Iris pigment epithelial cell (primary cell): ENCODE results near the gene EZR.
"Not testable (repeated sequence)": the region's sequence is repeated elsewhere in the genome, so short reads cannot be mapped to it uniquely, and the experiment has no call there.

Experiments used
- DNase-seq: peaks from one replicate; pipeline ENCODE4 v3.0.0-alpha.2; 2011; ENCODE audit warnings: low read depth

The EZR gene

DNA sequence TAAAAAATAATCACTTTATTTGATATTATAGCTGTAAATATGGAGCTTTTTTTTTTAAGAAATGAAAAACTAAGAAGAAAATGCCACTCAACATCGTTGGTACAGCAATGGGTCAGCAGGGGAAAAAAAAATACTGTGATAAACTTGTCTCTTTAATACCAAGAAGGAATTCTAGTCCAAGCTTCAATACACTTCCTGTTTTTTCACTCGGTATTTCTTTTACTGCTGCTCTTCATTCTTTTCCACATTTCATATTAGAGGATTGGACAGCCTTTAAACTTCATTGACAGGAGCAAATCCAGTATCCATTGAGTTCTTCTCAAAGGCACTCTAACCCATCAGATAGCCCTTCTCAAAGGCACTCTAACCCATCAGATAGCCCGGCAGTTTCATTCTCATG is 22.2 kb upstream of the EZR start:
- DNase-seq, result no peak

DNA sequence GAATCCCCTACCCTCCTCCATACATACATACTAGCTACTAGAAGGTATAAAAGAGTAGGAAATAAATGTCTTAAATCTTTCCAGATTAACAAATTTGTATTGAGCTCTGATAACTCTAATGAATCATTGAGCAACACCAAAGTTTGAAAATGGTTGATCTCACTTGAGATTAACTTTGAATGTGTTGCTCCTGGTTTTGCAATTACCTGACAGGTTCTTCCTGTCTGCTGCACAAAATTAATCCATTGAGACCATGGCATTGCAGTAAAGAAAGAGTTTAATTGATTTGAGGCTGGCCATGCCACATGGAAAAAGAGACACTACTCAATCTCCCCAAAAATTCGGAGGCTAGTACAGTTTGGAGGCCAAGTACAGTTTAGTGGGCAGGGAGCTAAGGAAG is 21.3 kb upstream of the EZR start:
- DNase-seq, result no peak

DNA sequence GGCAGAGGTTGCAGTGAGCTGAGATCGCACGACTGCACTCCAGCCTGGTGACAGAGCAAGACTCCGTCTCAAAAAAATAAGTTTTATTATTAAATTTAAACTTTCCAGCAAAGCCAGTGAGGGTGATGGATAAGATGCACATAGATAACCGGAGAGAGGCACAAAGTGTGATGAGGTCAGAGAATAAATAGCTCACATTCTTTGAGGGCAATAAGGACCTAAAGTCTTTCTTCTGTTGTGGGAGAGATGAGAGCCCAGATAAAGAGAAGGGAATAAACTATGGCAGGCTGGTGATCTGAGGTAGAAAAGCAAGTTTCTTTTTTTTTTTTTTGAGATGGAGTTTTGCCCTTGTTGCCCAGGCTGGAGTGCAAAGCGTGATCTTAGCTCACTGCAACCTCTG is 20.6 kb upstream of the EZR start:
- DNase-seq, result no peak

DNA sequence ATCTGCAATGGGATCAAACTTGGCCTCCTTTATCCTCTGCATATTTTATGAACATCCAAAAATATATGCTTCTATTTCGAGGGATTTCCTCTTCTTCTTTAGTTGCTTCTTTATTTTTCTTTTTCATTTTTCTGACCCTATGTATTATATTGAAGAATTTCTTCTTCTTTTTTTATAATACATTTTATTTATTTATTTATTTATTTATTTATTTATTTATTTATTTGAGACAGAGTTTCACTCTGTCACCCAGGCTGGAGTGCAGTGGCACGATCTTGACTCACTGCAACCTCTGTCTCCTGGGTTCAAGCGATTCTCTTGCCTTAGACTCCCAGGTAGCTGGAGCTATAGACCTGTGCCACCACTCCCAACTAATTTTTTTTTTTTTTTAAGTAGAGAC is 19.6 kb upstream of the EZR start:
- DNase-seq, result not testable (repeated sequence)

DNA sequence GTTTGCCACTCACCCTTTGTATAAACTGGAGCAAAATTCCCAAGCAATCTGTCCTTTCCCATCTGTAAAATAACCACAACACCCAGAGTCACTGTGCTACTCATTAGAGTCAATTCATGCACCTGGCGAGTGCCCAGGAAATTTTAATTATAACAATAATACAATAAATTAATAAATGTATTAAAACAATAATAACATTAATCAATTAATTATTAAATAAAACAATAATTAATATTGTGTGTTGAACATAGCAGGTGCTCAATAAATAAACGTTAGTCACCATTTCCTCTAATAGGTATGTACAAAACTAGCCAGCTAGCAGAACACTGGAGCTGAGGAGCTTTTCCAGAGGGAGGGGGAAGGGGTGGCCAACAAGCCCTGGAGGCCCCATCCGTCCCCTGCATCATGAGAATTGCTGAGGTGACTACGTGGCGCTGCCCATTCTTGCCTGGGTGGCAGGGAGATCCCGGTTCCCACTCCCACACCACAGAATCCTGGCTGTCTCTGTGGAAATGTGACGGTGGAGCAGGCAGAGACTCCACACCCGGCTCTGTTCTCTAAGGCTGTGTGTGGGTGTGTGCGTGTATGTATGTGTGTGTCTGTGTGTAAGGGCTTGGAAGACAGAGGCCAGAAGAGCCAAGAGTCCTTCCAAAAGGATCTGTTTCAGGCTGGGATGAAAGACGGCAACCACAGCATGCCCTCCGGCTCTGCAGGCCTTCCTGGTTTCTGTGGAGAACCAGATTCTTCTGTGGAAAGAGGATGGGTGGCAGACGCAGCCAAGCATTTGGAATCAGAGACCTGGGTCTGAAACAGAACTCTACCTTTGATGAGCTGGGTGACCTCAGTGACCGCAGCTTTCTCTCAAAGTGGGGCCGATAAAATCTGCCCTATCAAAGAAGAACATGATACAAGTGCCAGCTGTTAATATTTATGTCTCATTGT is 18.8 kb upstream of the EZR start:
- peak; percentile 21 for DNase-seq

DNA sequence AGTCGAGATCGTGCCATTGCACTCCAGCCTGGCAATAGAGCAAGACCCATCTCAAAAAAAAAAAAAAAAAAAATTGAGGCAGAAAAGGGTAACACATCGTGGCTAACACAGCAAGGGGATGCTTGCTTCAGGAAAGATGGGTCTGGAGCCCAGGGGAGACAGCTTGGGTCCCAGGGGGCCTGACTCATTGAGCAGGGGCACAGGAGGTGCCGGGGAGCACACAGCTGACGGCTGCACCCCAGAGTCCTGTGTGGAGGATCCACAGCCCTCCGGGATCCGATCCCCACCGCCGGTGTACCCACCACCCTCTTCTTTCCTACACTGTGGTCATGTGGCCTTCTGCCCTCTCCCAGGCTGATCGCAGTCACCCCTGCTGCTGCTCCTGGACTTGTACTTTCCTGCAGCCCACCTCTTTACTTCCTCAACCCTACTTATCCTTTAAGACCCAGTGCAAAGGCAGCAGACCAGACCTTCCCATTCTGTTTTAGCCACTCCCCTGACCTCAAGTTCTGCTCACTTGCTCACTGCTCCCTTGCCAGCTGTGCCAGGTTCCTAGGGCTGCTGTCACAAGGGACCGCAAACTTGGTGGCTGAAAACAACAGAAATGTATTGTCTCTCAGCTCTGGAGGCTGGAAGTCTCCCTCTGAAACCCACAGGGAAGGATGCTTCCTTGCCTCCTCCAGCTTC is 17.6 kb upstream of the EZR start:
- no peak for DNase-seq

DNA sequence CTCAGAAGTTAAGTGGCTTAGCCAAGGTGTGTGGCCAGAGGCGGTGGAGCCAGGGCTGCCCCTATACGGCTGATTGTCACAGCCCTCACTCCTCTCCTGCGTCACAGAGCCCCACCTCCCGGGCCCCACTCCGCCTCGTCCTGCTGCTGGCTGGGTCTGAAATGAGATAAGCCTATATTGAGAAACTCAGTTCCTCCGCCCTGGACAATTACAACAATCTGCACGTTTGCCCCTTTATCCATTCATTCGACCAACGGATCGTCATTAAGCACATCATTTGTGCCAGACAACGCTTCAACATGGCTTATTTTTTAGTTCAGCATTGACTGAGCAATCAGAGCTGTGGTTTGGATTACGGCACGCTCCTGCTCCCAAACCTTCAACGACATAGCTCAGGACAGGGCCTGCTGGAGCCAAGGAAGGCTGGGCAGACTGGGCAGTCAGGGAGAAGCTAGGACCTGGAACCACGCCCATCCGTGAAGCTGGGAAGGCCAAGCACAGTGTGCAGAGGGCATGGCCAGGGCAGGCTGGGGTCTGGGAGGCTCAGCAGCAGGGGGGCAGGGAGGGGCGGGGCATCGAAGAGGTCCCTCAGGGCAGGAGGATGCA is 16.6 kb upstream of the EZR start:
- no peak for DNase-seq

DNA sequence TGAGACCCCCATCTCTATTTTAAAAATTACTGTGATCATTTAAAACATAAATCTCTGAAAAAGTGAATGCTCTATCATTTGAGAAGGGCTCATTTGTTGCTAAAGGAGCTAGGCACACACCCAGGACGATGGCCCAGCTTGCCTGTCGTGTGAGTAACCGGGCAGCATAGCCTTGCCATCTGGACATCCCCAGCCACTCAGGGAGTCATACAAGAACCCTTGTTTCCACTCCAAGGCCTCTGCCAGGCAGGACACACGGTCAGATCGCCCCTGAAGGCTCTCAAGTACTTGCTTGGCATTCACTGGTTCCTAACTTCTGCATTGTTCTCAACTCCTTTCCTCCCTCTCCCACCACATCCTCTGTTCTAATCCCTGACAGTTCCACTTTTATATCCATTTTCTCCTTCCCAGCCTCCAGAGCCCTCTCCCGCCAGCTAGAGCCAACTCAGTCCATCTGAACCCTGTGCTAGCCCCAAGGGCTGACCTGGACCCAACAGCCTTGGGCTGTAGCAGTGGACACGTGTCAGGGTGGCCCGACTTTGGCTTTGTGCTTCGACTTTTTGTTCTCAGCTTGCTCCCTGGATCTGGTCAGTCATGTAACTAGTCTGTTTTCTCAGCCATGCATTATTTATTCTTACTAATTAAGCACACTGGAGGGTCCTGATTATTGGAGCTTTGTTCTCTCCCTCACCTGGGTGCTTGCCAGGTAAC is 15.7 kb upstream of the EZR start:
- no peak for DNase-seq

DNA sequence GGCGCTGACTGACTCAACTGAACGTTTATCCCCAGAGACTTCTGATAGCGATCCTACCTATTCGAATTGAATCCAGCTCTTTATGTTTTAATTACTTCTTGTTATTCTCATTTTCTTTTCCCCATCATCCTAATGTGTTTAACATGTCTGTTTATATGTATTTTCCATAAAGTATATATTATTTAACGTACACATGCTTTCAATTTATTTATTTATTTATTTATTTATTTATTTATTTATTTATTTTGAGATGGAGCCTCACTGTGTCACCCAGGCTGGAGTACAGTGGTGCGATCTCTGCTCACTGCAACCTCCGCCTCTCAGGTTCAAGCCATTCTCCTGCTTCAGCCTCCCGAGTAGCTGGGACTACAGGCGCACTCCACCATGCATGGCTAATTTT is 13.6 kb upstream of the EZR start:
- DNase-seq, result not testable (repeated sequence)

DNA sequence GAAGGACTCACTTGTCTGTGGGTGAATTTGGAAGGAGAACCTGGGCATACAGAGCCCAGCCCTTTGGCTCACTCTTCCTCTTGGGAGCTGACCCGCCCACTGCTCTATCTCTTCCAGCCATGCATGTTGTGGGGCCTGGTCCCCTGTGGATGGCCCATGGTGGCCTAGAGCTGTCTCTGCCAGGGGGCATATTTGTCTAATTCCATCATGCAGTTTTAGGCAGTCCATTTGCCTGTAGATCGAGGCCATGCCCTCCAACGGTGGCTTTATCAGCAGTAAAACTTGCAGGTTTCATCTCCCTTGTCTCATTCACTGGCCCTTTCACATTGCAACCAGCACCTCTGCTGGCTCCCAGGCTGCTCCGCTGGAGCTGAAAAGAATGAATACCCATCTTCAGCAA is 12.9 kb upstream of the EZR start:
- DNase-seq, result no peak

DNA sequence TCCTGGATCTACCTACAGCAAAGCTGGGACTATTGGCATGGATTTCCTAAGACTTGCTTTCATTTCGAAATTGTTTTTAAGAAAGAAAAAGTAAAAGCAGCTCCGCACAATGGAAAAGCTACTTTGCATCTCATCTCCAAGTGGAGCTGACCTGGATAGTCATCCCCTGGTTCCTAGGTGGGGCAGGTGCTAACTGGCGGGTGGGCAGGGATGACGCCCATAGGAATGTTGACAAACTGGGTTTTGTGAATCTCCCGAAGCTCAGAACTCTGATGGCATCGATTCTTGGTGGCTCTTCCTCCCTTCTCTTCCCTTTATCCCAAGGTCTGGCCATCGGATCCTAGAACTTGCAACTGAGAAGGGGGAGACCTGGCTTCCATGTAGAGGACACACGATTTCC is 12.4 kb upstream of the EZR start:
- DNase-seq, result no peak

DNA sequence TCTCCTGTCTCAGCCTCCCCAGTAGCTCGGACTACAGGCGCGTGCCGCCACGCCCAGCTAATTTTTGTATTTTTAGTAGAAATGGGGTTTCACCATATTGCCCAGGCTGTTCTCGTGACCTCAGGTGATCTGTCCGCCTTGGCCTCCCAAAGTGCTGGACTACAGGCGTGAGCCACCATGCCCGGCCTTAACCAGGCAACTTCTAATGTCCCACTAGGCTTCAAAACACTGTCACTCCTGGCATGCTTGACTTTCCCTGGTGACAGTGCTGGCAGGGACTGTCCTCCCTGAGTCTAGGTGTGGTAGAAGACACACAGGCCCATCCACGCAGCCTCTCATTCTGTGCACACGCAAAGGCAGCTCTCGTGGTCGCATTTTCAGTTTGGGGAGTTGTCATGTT is 11.6 kb upstream of the EZR start:
- no peak for DNase-seq

DNA sequence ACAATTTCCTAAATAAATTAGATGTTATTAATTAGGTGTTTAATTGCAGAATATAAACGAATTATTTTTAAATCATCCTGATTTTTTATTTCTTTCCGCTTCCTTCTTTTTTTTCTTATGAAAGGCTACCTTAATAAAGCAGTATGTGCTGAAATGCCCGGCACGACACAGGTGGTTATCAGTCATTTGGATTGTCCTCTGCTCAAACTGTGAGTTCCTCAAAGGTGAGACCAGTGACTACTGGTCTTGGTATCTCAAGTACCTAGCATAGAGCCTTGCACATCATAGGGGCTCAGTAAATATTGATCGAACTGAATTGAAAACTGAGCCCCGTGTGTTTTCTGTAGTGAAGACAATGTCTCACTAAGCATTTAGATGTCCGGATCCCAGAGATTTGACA is 9.6 kb upstream of the EZR start:
- DNase-seq, result no peak

DNA sequence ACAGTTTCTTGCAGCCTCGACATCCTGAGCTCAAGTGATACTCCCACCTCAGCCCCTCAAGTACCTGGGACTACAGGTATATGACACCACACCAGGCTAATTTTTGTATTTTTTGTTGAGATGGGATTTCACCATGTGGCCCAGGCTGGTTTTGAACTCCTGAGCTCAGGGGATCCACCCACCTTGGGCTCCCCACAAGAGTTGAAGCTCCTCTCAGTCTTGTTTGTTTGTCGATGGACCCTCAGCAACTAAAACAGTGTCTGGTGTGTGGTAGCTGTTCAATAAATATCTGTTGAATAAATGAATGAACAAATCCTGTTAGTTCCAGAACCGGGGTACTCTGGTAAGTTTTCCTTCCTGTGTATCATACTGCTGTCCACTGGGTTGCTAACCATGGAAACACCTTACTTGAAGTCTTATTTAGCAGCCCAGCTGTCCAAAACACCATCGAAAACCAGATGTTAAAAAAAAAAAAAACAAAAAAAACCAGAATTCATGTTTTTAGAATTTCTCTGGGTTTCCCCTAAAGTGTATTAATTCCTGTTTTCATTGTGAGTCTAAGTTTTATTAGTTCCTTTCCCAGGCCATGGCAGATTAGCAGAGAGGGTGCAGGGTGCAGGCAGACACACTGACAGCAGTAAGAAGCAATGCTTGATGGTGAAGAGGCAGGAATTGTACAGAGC is 7.8 kb upstream of the EZR start:
- no peak for DNase-seq

DNA sequence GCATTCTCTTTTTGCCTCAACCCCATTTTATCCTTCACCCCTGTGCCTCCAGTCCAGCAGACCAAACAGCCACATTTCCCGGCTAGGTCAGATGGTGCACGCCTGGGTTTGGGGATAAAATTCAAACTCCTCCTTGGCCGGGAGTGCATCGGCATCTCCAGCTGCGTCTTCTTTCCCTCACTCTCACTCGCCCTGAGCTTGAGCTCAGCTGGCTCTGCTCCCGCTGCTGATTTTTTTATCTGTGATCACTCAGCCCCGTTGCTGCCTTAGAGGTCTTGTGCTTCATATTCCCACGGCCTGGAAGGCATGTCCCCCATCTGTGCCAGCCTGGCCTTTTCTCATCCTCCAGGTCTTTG is 6.8 kb upstream of the EZR start:
- DNase-seq, result peak; percentile 60

DNA sequence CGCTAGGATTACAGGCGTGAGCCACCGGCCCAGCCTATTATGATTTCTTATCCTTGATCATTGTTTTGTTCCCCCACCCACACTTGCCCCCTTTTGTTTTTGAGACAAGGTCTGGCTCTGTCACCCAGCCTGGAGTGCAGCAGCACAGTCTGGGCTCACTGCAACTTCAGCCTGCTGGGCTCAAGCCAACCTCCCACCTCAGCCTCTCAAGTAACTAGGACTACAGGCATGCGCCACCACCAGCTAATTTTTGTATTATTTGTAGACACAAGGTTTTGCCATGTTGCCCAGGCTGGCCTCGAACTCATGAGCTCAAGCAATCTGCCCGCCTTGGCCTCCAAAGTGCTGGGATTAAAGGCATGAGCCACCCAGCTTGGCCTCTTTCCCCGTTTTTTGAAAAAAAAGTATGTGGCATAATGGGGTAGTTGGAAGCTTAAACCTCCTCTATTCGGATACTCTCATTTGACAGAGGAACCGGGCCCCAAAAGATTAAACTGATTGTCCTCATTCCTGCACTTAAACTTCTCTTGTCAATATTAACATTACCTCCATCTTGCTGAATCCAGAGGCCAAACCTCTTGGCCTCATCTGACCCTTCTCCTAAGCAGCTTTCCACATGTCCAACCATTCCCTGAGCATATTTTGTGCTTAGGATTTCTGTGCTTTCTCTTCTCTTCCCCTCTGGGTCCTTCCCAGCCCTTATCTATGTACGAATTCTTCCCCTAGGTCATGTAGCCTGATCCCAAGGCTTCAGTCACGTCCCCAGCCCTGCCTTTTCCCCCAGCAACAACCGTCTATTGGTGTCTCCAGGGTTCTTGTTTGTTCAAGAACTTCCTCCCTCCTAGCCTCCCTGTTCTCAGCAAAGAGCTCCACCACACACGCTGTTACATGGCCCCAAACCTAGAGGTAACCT is 6.1 kb upstream of the EZR start:
- no peak for DNase-seq

DNA sequence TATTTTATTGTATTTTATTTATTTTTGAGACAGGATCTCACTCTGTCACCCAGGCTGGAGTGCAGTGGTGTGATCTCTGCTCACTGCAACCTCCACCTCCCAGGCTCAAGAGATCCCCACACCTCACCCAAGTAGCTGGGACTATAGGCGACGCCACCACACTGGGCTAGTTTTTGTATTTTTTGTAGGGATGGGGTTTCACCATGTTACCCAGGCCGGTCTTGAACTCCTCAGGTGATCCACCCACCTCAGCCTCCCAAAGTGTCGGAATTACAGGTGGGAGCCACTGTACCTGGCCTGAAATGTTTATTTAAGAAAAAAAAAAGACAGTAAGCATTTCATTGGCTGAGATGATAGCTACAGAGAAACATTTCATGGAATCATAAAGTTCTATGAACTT is 4.4 kb upstream of the EZR start:
- DNase-seq, result not testable (repeated sequence)

DNA sequence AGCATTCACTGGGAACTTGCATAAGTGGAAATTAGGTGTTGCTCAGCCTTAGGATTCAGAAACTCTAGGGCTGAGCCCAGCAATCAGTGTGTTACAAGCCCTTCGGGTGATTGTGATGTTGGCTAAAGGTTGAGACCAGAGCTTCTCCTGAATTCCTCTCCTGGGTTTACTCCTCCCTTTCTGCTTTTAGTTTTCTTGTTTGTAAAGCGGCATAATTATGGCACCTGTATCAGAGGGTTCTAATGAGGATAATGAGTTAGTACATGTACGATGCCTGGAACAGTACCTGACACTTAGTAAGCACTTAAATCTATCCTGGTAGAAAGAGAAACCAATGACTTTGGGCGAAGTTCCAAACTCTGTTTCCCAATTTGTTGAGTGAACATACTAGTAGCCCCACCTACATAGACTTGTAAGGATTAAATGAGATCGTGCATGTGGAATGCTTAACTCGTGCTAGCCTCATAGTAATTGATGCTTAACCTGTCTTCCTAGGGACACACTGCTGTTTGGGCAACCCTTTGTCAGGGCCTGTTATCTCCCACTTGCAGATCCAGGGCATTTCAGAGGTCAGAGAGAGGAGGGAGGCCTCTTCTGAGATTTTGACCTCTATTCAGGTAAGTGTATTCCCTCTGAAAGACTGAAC is 932 bp upstream of the EZR start:
- DNase-seq, result peak; percentile 55

DNA sequence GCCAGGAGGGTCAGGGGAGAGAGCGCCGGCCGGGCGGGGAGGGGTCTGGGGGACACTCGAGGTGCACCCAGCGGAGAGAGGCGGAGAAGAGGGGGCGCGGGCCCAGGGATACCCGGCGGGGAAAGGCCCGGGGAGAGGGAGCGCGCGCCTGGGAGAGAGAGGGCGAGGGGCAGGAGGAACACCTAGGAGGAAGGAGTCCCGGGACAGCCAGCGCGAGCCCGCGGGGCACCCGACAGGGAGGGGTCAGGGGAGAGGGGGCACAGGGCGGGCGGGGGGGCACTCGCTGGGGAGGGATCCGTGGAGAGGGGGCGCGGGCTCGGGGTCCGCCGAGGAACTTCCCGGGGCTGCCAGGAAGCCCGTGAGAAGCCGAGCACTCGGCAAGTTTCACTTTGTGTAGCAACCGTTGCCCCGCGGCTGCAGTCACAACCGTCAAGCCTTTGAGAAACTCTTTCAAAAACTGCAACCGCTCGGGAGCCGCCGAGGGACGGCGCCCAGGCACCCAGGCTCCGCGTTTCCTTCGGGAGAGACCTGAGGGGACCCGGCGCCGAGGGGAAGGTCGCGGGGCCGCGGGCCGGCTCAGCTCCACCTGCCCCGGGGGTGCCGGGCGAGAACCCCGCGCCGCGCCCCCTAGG is 471 bp downstream of the EZR start:
- peak; percentile 75 for DNase-seq
